Smooth muscle cell (in vitro differentiated cells): ENCODE data around the gene CCDC102B. TPM values are rescaled to one million over a fixed set of nuclear protein-coding genes. Genes with fewer than 3 reads are reported as not detected.

Source experiments
- DNase-seq: peaks from one replicate; lab custom pipeline; 2025; ENCODE audit not compliant: unreplicated experiment; lab: John Stamatoyannopoulos, UW
- H2AFZ ChIP-seq: fragments of 200-600 bp; sonication (generic); 2 replicates; pipeline ENCODE4 v1.6.0; 2016; ENCODE audit warnings: antibody characterized with exemption, low read depth, mild to moderate bottlenecking
- H3F3A ChIP-seq: fragments of 200-600 bp; sonication (generic); 2 replicates; pipeline ENCODE4 v1.6.0; 2017; ENCODE audit warnings: antibody characterized with exemption, low read depth
- H3K27ac ChIP-seq: fragments of 200-600 bp; sonication (generic); 2 replicates; pipeline ENCODE4 v1.5.1; 2016; ENCODE audit warnings: low read depth, mild to moderate bottlenecking
- H3K27me3 ChIP-seq: fragments of 200-600 bp; sonication (generic); 2 replicates; pipeline ENCODE4 v1.6.1; 2016; ENCODE audit warnings: low read depth, mild to moderate bottlenecking
- H3K36me3 ChIP-seq: fragments of 200-600 bp; sonication (generic); 2 replicates; pipeline ENCODE4 v1.5.1; 2016; ENCODE audit warnings: low read depth
- H3K4me1 ChIP-seq: fragments of 200-600 bp; sonication (generic); 2 replicates; pipeline ENCODE4 v1.5.1; 2016; ENCODE audit warnings: low read depth
- H3K4me2 ChIP-seq: fragments of 200-600 bp; sonication (generic); 2 replicates; pipeline ENCODE4 v1.6.0; 2016; ENCODE audit warnings: mild to moderate bottlenecking
- H3K4me3 ChIP-seq: fragments of 200-600 bp; sonication (generic); 2 replicates; pipeline ENCODE4 v1.5.1; 2016; ENCODE audit warnings: mild to moderate bottlenecking
- H3K79me2 ChIP-seq: fragments of 200-600 bp; sonication (generic); 2 replicates; pipeline ENCODE4 v1.6.0; 2016; ENCODE audit warnings: low read depth, mild to moderate bottlenecking
- H3K9ac ChIP-seq: fragments of 200-600 bp; sonication (generic); 2 replicates; pipeline ENCODE4 v1.6.0; 2016; ENCODE audit warnings: low read depth
- H3K9me3 ChIP-seq: fragments of 200-600 bp; sonication (generic); replicated peaks from 2 replicates; pipeline ENCODE4 v1.5.1; 2016; ENCODE audit warnings: low read depth
- H4K20me1 ChIP-seq: fragments of 200-600 bp; sonication (generic); 2 replicates; pipeline ENCODE4 v1.6.0; 2016; ENCODE audit warnings: low read depth
- CTCF ChIP-seq: fragments of 200-600 bp; sonication (generic); IDR thresholded peaks from 2 replicates; pipeline ENCODE4 v1.5.1; 2017; ENCODE audit warnings: borderline replicate concordance, mild to moderate bottlenecking, antibody characterized with exemption; ENCODE audit not compliant: insufficient read depth, poor library complexity, severe bottlenecking
- WGBS: methylation state at CpG from one replicate; pipeline ENCODE4 v1.1.7; 2016; ENCODE audit warnings: low lambda C conversion rate; 5-methylcytosine and 5-hydroxymethylcytosine counted together
- polyA plus RNA-seq: library from polyadenylated mRNA; unstranded; fragments of >200 nt; fragmentation: Nextera tagmentation; extraction: Ambion mirVana; gene quantifications from 2 replicates; pipeline ENCODE4 v1.2.1, GENCODE V29; 2016
- total RNA-seq: library from RNA; depleted of rRNA; stranded (reverse); fragments of >200 nt; gene quantifications from 2 replicates; pipeline ENCODE4 v1.2.3, GENCODE V29; 2014

CCDC102B gene
- total and polyA plus RNA-seq, 2 experiments from 2014 or later = 9.7 to 10.3 TPM

- no peak overlapping the region for H3K4me3 ChIP-seq
- no peaks in the 10 kb centered on the region for H3K36me3 ChIP-seq
- TF ChIP-seq CTCF = no peak
- H3K27me3 ChIP-seq = no peaks in the 10 kb centered on the region
- no peak overlapping the region for H3K4me2 ChIP-seq
- H3K9me3 ChIP-seq = no peaks in the 10 kb centered on the region
- no peak overlapping the region for H2AFZ ChIP-seq
- H4K20me1 ChIP-seq = no peaks in the 10 kb centered on the region
- H3K4me1 ChIP-seq = no peaks in the 10 kb centered on the region
- H3K9ac ChIP-seq = no peak overlapping the region
- no peak for DNase-seq
- WGBS = 74% methylated on average over 5 of the region's 5 CpGs
- no peaks in the 10 kb centered on the region for H3F3A ChIP-seq
- no peak overlapping the region for H3K27ac ChIP-seq
- no peaks in the 10 kb centered on the region for H3K79me2 ChIP-seq
Measured at GRCh38 chr18:68969027-68969426, 171.1 kb downstream of the CCDC102B start.

- no peaks in the 10 kb centered on the region for H3K9me3 ChIP-seq
- peak overlapping the region; percentile 2 for H3K4me2 ChIP-seq
- no peaks in the 10 kb centered on the region for H3K27me3 ChIP-seq
- H2AFZ ChIP-seq = peak overlapping the region; percentile 46
- no peak for TF ChIP-seq CTCF
- H4K20me1 ChIP-seq = no peaks in the 10 kb centered on the region
- DNase-seq = no peak
- no peaks in the 10 kb centered on the region for H3F3A ChIP-seq
- H3K4me1 ChIP-seq = no peaks in the 10 kb centered on the region
- H3K36me3 ChIP-seq = no peaks in the 10 kb centered on the region
- H3K4me3 ChIP-seq = no peak overlapping the region
- no peak overlapping the region for H3K27ac ChIP-seq
- 46% methylated on average over 5 of the region's 5 CpGs for WGBS
- no peaks in the 10 kb centered on the region for H3K79me2 ChIP-seq
- no peak overlapping the region for H3K9ac ChIP-seq
Measured at GRCh38 chr18:68972176-68972575, 174.3 kb downstream of the CCDC102B start.

- Histone ChIP-seq H3K36me3 (no peaks in the 10 kb centered on the region), H3K4me3 (no peak overlapping the region), H3K27me3 (no peaks in the 10 kb centered on the region), H3K79me2 (no peaks in the 10 kb centered on the region), H3K27ac (no peak overlapping the region), H3K4me1 (no peaks in the 10 kb centered on the region), H3K9me3 (no peaks in the 10 kb centered on the region), H3K9ac (no peak overlapping the region), H2AFZ (no peak overlapping the region), H3F3A (no peaks in the 10 kb centered on the region), H3K4me2 (no peak overlapping the region), H4K20me1 (no peaks in the 10 kb centered on the region)
- no peak for TF ChIP-seq CTCF
- 100% methylated on average over 2 of the region's 2 CpGs for WGBS
- no peak for DNase-seq
Measured at GRCh38 chr18:68979737-68980136, 181.9 kb downstream of the CCDC102B start.

GRCh38 chr18:68983126-68983525, 185.2 kb downstream of the CCDC102B start:
- Histone ChIP-seq H3K4me1 (no peaks in the 10 kb centered on the region), H2AFZ (no peak overlapping the region), H3K27ac (no peak overlapping the region), H3K9ac (no peak overlapping the region), H4K20me1 (no peaks in the 10 kb centered on the region), H3K27me3 (no peaks in the 10 kb centered on the region), H3K79me2 (no peaks in the 10 kb centered on the region), H3K4me2 (no peak overlapping the region), H3K4me3 (no peak overlapping the region), H3K9me3 (no peaks in the 10 kb centered on the region), H3F3A (no peaks in the 10 kb centered on the region), H3K36me3 (no peaks in the 10 kb centered on the region)
- no peak for DNase-seq
- no peak for TF ChIP-seq CTCF
